Upper lobe of right lung (tissue), 1 donor: ENCODE data around the gene HMGXB3. TPM values are rescaled to one million over a fixed set of nuclear protein-coding genes. Genes with fewer than 3 reads are reported as not detected.

Source experiments
- ATAC-seq: fragments of 200-7000 bp; cut with Tn5 transposase; one replicate; pipeline ENCODE4 v1.9.1; 2020; ENCODE audit warnings: mild to moderate bottlenecking, moderate library complexity
- DNase-seq: peaks from one replicate; pipeline ENCODE4 v3.0.0-alpha.2; 2020
- H3K27ac ChIP-seq: fragments of 200-600 bp; one replicate; pipeline ENCODE4 v1.8.0; 2022
- H3K27me3 ChIP-seq: fragments of 200-600 bp; one replicate; pipeline ENCODE4 v1.8.0; 2022; ENCODE audit warnings: mild to moderate bottlenecking
- H3K36me3 ChIP-seq: fragments of 200-600 bp; one replicate; pipeline ENCODE4 v1.8.0; 2022
- H3K4me1 ChIP-seq: fragments of 200-600 bp; one replicate; pipeline ENCODE4 v1.8.0; 2022
- H3K4me3 ChIP-seq: fragments of 200-600 bp; one replicate; pipeline ENCODE4 v1.8.0; 2022; ENCODE audit warnings: mild to moderate bottlenecking
- H3K9me3 ChIP-seq: fragments of 200-600 bp; one replicate; pipeline ENCODE4 v1.8.0; 2022
- intact Hi-C: fragments of 100-400 bp; cut with DNase I; formaldehyde crosslinking; loops from one replicate; pipeline ENCODE4 v1.11.0; 2022
- total RNA-seq: library from RNA; stranded (reverse); fragmentation: NEBNext Ultra II Directional; extraction: Animal tissue kit (Norgen Biotek cat#: 25700); gene quantifications from one replicate; pipeline ENCODE4 v1.2.1, GENCODE V29; 2021
- TF ChIP-seq, protein P1 (sequence below): fragments of 200-600 bp; IDR thresholded peaks from one replicate; pipeline ENCODE4 v1.8.0; 2022; ENCODE audit warnings: antibody characterized with exemption
- donor health status: DM: no; HTN: yes; CAD: no; lungs with severe emphysema.

Gene HMGXB3
- total RNA-seq, 1 donor from 2014 or later: 33.7 TPM

DNA sequence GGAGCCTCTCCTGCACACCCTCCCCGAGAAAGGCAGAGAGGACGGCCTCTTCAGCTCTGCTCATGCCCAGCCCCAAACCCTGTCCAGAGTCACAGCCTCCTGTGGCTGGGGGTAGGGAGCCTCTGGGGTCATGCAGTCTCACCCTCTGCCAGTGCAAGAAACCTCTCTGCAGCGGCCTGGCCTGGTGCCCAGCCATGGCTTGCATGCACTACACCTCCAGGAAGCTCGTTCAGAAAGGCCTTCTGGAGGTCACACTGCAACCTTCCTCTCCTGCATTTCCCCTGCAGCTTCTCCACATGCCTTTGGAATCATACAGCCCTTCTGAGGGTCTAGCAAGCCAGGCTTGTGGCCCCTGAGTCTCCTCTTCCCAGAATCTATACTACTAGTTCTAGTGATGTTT, 67.9 kb downstream of the HMGXB3 start:
- intact Hi-C loops: no loop called here
- Histone ChIP-seq H3K27me3 (no peaks in the 10 kb centered on the region), H3K36me3 (no peaks in the 10 kb centered on the region), H3K4me3 (no peak overlapping the region), H3K9me3 (no peaks in the 10 kb centered on the region), H3K27ac (no peak overlapping the region), H3K4me1 (peaks cover 4% of the 10 kb centered on the region)
- peak; percentile 46 for DNase-seq
- TF ChIP-seq, protein P1, sequence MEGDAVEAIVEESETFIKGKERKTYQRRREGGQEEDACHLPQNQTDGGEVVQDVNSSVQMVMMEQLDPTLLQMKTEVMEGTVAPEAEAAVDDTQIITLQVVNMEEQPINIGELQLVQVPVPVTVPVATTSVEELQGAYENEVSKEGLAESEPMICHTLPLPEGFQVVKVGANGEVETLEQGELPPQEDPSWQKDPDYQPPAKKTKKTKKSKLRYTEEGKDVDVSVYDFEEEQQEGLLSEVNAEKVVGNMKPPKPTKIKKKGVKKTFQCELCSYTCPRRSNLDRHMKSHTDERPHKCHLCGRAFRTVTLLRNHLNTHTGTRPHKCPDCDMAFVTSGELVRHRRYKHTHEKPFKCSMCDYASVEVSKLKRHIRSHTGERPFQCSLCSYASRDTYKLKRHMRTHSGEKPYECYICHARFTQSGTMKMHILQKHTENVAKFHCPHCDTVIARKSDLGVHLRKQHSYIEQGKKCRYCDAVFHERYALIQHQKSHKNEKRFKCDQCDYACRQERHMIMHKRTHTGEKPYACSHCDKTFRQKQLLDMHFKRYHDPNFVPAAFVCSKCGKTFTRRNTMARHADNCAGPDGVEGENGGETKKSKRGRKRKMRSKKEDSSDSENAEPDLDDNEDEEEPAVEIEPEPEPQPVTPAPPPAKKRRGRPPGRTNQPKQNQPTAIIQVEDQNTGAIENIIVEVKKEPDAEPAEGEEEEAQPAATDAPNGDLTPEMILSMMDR: no peak
- no peak for ATAC-seq

DNA sequence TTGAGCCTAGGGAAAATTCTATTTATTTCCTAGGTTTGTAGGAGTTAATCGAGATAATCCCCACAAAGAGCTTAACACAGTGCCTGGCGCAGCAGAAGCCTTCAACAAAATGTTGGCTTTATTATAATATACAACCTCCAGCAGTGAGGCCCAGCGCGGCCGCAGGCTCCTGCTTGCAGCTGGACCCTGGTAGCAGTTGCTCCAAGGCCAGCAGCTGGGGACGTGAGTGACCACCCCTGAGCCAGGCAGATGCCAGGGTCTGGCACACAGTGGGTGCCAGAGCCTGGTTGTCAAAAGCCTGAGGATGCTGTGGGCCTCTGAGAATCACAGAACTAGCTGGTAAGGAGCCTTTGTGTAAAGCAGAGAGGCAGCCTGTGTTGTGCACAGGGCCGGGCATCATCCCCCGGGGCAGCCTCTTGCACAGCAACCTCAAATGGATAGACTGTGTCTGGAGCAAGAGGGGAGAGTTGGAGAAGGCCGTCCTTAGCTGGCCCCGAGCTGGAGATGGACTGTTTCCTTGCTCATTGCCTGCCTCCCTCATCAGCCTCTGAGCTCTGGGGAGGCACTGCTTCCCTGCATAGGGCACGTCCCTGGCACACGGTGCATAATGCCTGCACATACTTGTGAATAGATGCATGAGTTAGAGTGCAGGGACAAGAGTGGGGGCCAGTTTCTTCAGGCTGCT, 68.6 kb downstream of the HMGXB3 start:
- Histone ChIP-seq H3K4me1 (peaks cover 4% of the 10 kb centered on the region), H3K9me3 (no peaks in the 10 kb centered on the region), H3K27ac (no peak overlapping the region), H3K27me3 (no peaks in the 10 kb centered on the region), H3K36me3 (no peaks in the 10 kb centered on the region), H3K4me3 (no peak overlapping the region)
- DNase-seq: peak; percentile 31
- no peak for ATAC-seq
- intact Hi-C loops: no loop called here
- TF ChIP-seq, protein P1: no peak

DNA sequence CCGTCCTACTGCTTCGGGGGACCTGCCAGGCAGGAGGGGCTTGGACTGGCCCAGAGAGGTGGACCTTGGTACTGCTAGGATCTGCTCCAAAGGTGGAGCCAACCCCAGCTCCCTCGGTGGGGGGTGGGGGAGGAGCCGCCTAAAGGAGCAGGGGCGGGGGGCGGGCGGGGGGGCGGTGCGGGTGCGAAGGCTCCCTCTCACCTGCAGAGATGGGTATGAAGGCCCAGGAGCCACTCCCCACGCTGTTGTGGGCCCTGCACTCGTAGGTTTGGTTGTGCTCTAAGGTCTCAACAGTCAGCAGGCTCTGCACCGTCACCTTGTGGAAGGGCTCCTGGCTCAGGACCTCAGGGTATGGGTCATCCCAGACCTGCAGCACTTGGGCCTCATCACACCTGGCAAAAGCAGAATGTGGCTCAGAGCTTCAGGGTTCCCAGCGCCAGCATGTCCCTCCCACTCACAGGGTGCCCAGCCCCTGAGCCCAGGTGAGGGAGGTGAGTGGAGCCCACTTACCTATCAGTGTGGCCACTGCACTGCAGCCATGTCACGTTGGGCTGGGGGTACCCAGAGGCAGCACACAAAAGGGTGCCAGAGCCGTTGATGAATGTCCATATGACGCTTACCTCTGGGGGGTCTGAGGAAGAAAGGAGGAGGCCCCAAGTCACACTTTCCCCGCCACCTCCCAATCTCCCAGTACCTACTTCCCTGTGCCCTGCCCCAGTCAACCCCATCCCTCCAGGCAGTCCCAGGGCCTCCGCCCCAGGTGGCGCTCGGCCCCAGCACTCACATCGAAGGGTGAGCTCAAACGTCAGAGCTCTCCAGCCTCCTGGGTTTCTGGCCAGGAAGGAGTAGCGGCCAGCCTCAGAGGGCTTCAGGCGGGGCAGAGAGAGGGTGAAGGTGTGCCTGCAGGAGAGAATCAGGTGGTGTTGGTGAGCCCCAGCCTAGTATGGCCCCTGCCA, 69.4 kb downstream of the HMGXB3 start:
- ATAC-seq: no peak

DNA sequence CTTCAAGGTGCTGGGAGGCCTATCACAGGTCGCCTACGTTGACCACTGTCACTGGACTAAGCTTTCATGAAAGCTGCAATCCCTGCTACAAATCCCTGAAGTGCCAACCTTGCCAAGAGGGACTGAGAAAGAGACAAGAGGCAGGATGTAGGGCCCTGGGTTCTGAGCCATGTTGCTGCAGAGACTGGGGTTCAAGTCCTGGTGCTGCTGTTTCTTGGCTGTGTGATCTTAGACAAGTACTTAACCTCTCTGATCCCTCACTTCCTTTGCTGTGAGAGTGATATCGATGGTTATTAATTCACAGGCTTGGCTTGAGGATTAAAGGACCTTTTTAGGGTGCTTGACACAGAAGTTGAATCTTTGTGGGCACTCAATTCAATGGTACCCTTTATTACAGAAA, 70.3 kb downstream of the HMGXB3 start:
- TF ChIP-seq, protein P1: no peak

More for the DNA sequence above, 69.4 kb downstream of the HMGXB3 start:
- peaks cover 4% of the 10 kb centered on the region for H3K4me1 ChIP-seq
- TF ChIP-seq, protein P1: no peak
- no peaks in the 10 kb centered on the region for H3K27me3 ChIP-seq
- H3K9me3 ChIP-seq: no peaks in the 10 kb centered on the region
- H3K36me3 ChIP-seq: no peaks in the 10 kb centered on the region
- intact Hi-C loops: no loop called here
- DNase-seq: peak; percentile 49
- no peak overlapping the region for H3K4me3 ChIP-seq
- no peak overlapping the region for H3K27ac ChIP-seq

DNA sequence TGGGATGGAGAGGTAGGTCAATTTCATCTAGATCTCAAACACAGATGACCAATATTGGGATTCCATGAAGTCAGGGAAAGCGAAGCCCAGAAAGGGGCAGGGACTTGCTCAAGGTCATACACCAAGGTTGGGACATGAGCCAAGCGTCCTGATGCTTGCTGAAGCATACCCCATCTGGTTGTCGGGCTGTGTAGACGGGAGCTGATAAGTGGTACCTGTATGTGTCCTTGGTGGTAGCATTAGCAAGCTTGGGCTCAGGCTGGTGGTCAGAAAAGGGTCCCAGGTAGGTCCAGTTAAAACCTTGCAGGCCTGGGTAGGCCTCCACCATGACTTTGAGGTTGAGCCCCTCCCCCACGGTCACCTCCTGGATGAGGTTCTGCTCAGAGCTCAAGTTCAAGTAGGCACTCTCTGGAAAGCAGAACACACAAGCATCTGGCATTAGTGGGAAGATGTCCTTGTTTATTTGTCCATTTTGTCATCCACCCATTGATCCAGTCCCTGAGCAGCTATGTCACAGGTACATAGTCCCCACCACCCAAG, 72.6 kb downstream of the HMGXB3 start:
- no peaks in the 10 kb centered on the region for H3K27me3 ChIP-seq
- no peak overlapping the region for H3K27ac ChIP-seq
- ATAC-seq (no peak), DNase-seq (peak; percentile 33)
- H3K4me3 ChIP-seq: no peak overlapping the region
- H3K36me3 ChIP-seq: no peaks in the 10 kb centered on the region
- H3K9me3 ChIP-seq: no peaks in the 10 kb centered on the region
- intact Hi-C loops: no loop called here
- TF ChIP-seq, protein P1: no peak
- H3K4me1 ChIP-seq: no peaks in the 10 kb centered on the region

More for the DNA sequence above, 70.3 kb downstream of the HMGXB3 start:
- no peak overlapping the region for H3K27ac ChIP-seq
- ATAC-seq (no peak), DNase-seq (no peak)
- H3K27me3 ChIP-seq: no peaks in the 10 kb centered on the region
- H3K4me3 ChIP-seq: no peak overlapping the region
- intact Hi-C loops: no loop called here
- peaks cover 4% of the 10 kb centered on the region for H3K4me1 ChIP-seq
- no peaks in the 10 kb centered on the region for H3K36me3 ChIP-seq
- H3K9me3 ChIP-seq: no peaks in the 10 kb centered on the region
